Muscle of back (tissue), 13 donors: ENCODE measurements around the gene OR6C3. TPM values are rescaled to one million over a fixed set of nuclear protein-coding genes. Genes with fewer than 3 reads are reported as not detected.
"Not testable (repeated sequence)": the region's sequence is repeated elsewhere in the genome, so short reads cannot be mapped to it uniquely, and the experiment has no call there.

ENCODE experiments used
- DNase-seq, 3 donors: peaks; one replicate each; pipeline versions ENCODE4 v3.0.0 to v3.0.0-alpha.2; 2013
- long read RNA-seq, 9 donors: transcript quantifications; one replicate each; lab custom pipeline, GENCODE V29; 2026
- polyA plus RNA-seq, 10 donors: library from polyadenylated mRNA; unstranded; fragments of 120-200 nt; gene quantifications; one replicate each; pipeline ENCODE4 v1.2.1, GENCODE V29; 2013; ENCODE audit not compliant: insufficient read length in 10 of 10

The OR6C3 gene
- polyA plus RNA-seq: not detected
- long read RNA-seq, donor 1: 0 reads
- long read RNA-seq, donor 2: 0 reads
- long read RNA-seq, donor 3: 0 reads
- long read RNA-seq, donor 4: 0 reads
- long read RNA-seq, donor 5: 0 reads
- long read RNA-seq, donor 6: 0 reads
- long read RNA-seq, donor 7: 0 reads
- long read RNA-seq, donor 8: 0 reads
- long read RNA-seq, donor 9: 0 reads

GRCh38 chr12:55330446-55330845 lies at the start of gene OR6C3:
OR6C3 (plus strand) TSS chr12:55330746; CDS start chr12:55331701, 955 bp downstream.
- no peak for DNase-seq

GRCh38 chr12:55280991-55281390 lies 49.6 kb upstream of the OR6C3 start:
- no peak for DNase-seq

- no peak for DNase-seq
Observed at GRCh38 chr12:55289999-55290398, 40.5 kb upstream of the OR6C3 start.

GRCh38 chr12:55296469-55296868 lies 34.1 kb upstream of the OR6C3 start, which contains the start of gene OR6C6:
OR6C6 (minus strand) TSS chr12:55296569; CDS start chr12:55295232, 1,337 bp downstream.
- no peak for DNase-seq

- DNase-seq: no peak
Observed at GRCh38 chr12:55314043-55314442, 16.5 kb upstream of the OR6C3 start, which contains the start of gene OR6C1. OR6C1 (plus strand) TSS chr12:55314343; CDS start chr12:55320600, 6,257 bp downstream.

- DNase-seq: no peak
Observed at GRCh38 chr12:55320201-55320600, 10.3 kb upstream of the OR6C3 start.

GRCh38 chr12:55325801-55326200 lies 4.7 kb upstream of the OR6C3 start:
- DNase-seq: not testable (repeated sequence)

- no peak for DNase-seq
Observed at GRCh38 chr12:55336002-55336401, 5.5 kb downstream of the OR6C3 start.

GRCh38 chr12:55355338-55355737 lies 24.8 kb downstream of the OR6C3 start:
- DNase-seq: not testable (repeated sequence)

GRCh38 chr12:55362675-55363074 lies 32.1 kb downstream of the OR6C3 start, which contains the start of gene OR6C75:
OR6C75 (plus strand) TSS chr12:55362975; CDS start chr12:55365111, 2,136 bp downstream.
- DNase-seq: no peak

- no peak for DNase-seq
Observed at GRCh38 chr12:55365086-55365485, 34.5 kb downstream of the OR6C3 start.

- DNase-seq: no peak
Observed at GRCh38 chr12:55372521-55372920, 42.0 kb downstream of the OR6C3 start.

Other genes with a start within 250 kb of the OR6C3 start
- not detected for gene OR9K2, start 204.3 kb upstream of the OR6C3 start, polyA plus RNA-seq
- not detected for gene OR10A7, start 109.7 kb upstream of the OR6C3 start, polyA plus RNA-seq
- not detected for gene OR6C74, start 86.1 kb upstream of the OR6C3 start, polyA plus RNA-seq
- gene OR6C6, start 34.2 kb upstream of the OR6C3 start, polyA plus RNA-seq: under 1 TPM in 1 of 10 donors, not detected in 9; 0.18 TPM
- gene OR6C1, start 16.4 kb upstream of the OR6C3 start, polyA plus RNA-seq: not detected
- under 1 TPM in 1 of 10 donors, not detected in 9; 0.09 TPM for gene OR6C75, start 32.2 kb downstream of the OR6C3 start, polyA plus RNA-seq
- gene OR6C65, start 69.8 kb downstream of the OR6C3 start, polyA plus RNA-seq: not detected
- gene OR6C76, start 95.5 kb downstream of the OR6C3 start, polyA plus RNA-seq: not detected
- not detected for gene OR6C2, start 113.3 kb downstream of the OR6C3 start, polyA plus RNA-seq
- not detected for gene OR6C70, start 139.4 kb downstream of the OR6C3 start, polyA plus RNA-seq
- not detected for gene OR6C68, start 161.6 kb downstream of the OR6C3 start, polyA plus RNA-seq
- gene OR6C4, start 218.9 kb downstream of the OR6C3 start, polyA plus RNA-seq: not detected
- not detected for gene OR2AP1, start 241.7 kb downstream of the OR6C3 start, polyA plus RNA-seq